Activated CD4-positive, alpha-beta memory T cell treated with anti-CD3 and anti-CD28 coated beads, Interleukin-2, amount 10 ng/mL, durations not matched to agents 7 days and 5 days (primary cell): ENCODE measurements around the gene MAPK1IP1L. TPM values are rescaled to one million over a fixed set of nuclear protein-coding genes. Genes with fewer than 3 reads are reported as not detected.
A peak's percentile ranks its signal among the peaks of the same experiment; 100 is the strongest.
"Not testable (repeated sequence)": the region's sequence is repeated elsewhere in the genome, so short reads cannot be mapped to it uniquely, and the experiment has no call there.

Source experiments
- CTCF ChIA-PET: fragments of 350-600 bp; sonication (Branson Sonifier 250); formaldehyde crosslinking; loops from one replicate; lab custom pipeline; 2021; ENCODE audit warnings: antibody characterized with exemption, inconsistent platforms; lab: Charles Lee
- POLR2A ChIA-PET: fragments of 350-600 bp; sonication (Branson Sonifier 250); formaldehyde crosslinking; loops from one replicate; lab custom pipeline; 2021; ENCODE audit warnings: antibody characterized with exemption; lab: Charles Lee
- DNase-seq: peaks from one replicate; pipeline ENCODE4 v3.0.0-alpha.2; 2020
- H3K27ac Mint-ChIP-seq: one replicate; pipeline ENCODE4 v1.8.0; 2021; ENCODE audit warnings: mild to moderate bottlenecking, mixed read lengths
- H3K27me3 Mint-ChIP-seq: one replicate; pipeline ENCODE4 v1.8.0; 2021; ENCODE audit warnings: mixed read lengths
- H3K36me3 Mint-ChIP-seq: one replicate; pipeline ENCODE4 v1.8.0; 2021; ENCODE audit warnings: low read depth, mixed read lengths
- H3K4me1 Mint-ChIP-seq: one replicate; pipeline ENCODE4 v1.8.0; 2021; ENCODE audit warnings: mixed read lengths
- H3K4me3 Mint-ChIP-seq: one replicate; pipeline ENCODE4 v1.8.0; 2021; ENCODE audit warnings: mild to moderate bottlenecking, mixed read lengths
- H3K9me3 Mint-ChIP-seq: one replicate; pipeline ENCODE4 v1.8.0; 2021; ENCODE audit warnings: mixed read lengths
- total RNA-seq, 2 experiments: library from RNA; stranded (reverse); gene quantifications; one replicate each; pipeline ENCODE4 v1.2.3, GENCODE V29; 2021

MAPK1IP1L gene
- total RNA-seq, 2 experiments from 2014 or later = 100 to 104 TPM

GRCh38 chr14:55037995-55038394 is 13.5 kb upstream of the MAPK1IP1L start:
- POLR2A ChIA-PET = interaction anchor here (2.5 to 3.4 kb wide), 2 partner anchors 11 to 14 kb away, joined by 9 to 20 read pairs; partner anchors contain the start of genes MAPK1IP1L, SOCS4 and WDHD1
- H3K27me3 Mint-ChIP-seq, H3K9me3 Mint-ChIP-seq, H3K4me3 Mint-ChIP-seq, CTCF ChIA-PET, H3K4me1 Mint-ChIP-seq, H3K27ac Mint-ChIP-seq, DNase-seq: not testable (repeated sequence)
- peaks cover 48% of the 10 kb centered on the region for H3K36me3 Mint-ChIP-seq

- DNase-seq = no peak
- ChIA-PET POLR2A (interaction anchor here (2.5 to 3.4 kb wide), 2 partner anchors 12 to 13 kb away, joined by 9 to 20 read pairs; partner anchors contain the start of genes MAPK1IP1L, SOCS4 and WDHD1), CTCF (no interaction called here)
- Mint-ChIP-seq H3K9me3 (peaks cover 4% of the 10 kb centered on the region), H3K4me3 (no peak overlapping the region), H3K27ac (no peak overlapping the region), H3K36me3 (peaks cover 55% of the 10 kb centered on the region), H3K4me1 (no peaks in the 10 kb centered on the region), H3K27me3 (no peaks in the 10 kb centered on the region)
These were observed 12.7 kb upstream of the MAPK1IP1L start for GRCh38 chr14:55038708-55039107.

DNA sequence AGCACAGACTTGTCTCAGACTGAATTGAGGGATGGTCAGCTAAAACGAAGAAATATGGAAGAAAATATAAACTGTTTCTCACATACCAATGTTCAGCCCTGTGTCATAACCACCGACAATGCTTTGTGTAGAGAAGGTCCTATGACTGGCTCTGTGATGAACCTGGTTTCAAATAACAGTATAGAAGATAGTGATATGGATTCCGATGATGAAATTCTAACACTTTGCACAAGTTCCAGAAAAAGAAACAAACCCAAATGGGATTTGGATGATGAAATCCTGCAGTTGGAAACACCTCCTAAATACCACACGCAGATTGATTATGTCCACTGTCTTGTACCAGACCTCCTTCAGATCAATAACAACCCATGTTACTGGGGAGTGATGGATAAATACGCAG is 7.9 kb upstream of the MAPK1IP1L start:
- POLR2A ChIA-PET = interaction anchor here (2.2 kb wide), 1 partner anchor 17 kb away, joined by 6 read pairs; the partner anchor contains the start of genes SOCS4 and WDHD1
- Mint-ChIP-seq H3K27ac (no peak overlapping the region), H3K36me3 (peaks cover 39% of the 10 kb centered on the region), H3K4me3 (no peak overlapping the region), H3K27me3 (no peaks in the 10 kb centered on the region), H3K9me3 (no peaks in the 10 kb centered on the region), H3K4me1 (no peaks in the 10 kb centered on the region)
- CTCF ChIA-PET = interaction anchor here (1.7 kb wide), 1 partner anchor 17 kb away, joined by 4 read pairs; the partner anchor contains the start of genes SOCS4 and WDHD1
- no peak for DNase-seq

DNA sequence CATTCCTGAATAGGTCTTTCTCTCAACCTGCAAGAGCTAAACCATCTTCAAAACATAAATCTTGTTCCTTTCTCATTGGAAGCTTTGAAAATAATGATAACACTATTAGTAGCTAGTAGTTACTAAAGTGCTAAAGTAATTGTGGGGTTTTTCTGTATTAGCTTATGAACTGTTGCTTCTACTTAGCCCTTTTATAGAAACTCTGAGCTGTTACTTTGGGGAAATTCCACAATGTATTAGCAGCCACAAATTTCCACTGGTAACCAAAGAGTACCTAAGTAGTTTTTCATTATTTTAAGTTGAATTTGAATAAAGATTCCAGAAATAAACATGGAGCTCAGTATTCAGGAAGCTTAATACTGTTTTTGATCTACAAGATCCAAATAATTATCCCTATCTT is 6.4 kb upstream of the MAPK1IP1L start:
- Mint-ChIP-seq H3K27ac (no peak overlapping the region), H3K4me3 (no peak overlapping the region), H3K4me1 (no peaks in the 10 kb centered on the region), H3K36me3 (peaks cover 24% of the 10 kb centered on the region), H3K27me3 (no peaks in the 10 kb centered on the region), H3K9me3 (no peaks in the 10 kb centered on the region)
- POLR2A ChIA-PET = interaction anchor here (1.3 to 5.5 kb wide), 2 partner anchors 10 to 18 kb away, joined by 4 to 39 read pairs; partner anchors contain the start of genes SOCS4 and WDHD1
- no peak for DNase-seq
- CTCF ChIA-PET = interaction anchor here (1.8 kb wide), 1 partner anchor 18 kb away, joined by 7 read pairs; the partner anchor contains the start of genes SOCS4 and WDHD1

GRCh38 chr14:55047301-55048053 is 4.0 kb upstream of the MAPK1IP1L start:
- H3K4me1 Mint-ChIP-seq = peaks cover 10% of the 10 kb centered on the region
- DNase-seq = no peak
- H3K9me3 Mint-ChIP-seq = no peaks in the 10 kb centered on the region

GRCh38 chr14:55048900-55049436 is 2.5 kb upstream of the MAPK1IP1L start:
- no peaks in the 10 kb centered on the region for H3K27me3 Mint-ChIP-seq
- ChIA-PET CTCF (interaction anchor here (0.6 kb wide), 1 partner anchor 41 kb away, joined by 3 read pairs; no protein-coding TSS in a partner anchor), POLR2A (interaction anchor here (5.5 kb wide), 1 partner anchor 22 kb away, joined by 39 read pairs; the partner anchor contains the start of genes SOCS4 and WDHD1)
- peaks cover 25% of the 10 kb centered on the region for H3K4me1 Mint-ChIP-seq
- H3K27ac Mint-ChIP-seq = no peak overlapping the region
- H3K9me3 Mint-ChIP-seq = no peaks in the 10 kb centered on the region
- peaks cover 26% of the 10 kb centered on the region for H3K36me3 Mint-ChIP-seq
- H3K4me3 Mint-ChIP-seq = no peak overlapping the region
- no peak for DNase-seq

More at GRCh38 chr14:55047301-55048053, 4.0 kb upstream of the MAPK1IP1L start:
- ChIA-PET POLR2A (interaction anchor here (0.6 to 5.5 kb wide), 5 partner anchors 15 to 56 kb away, joined by 3 to 39 read pairs (median 3); partner anchors contain the start of genes SOCS4 and WDHD1), CTCF (interaction anchor here (1.2 kb wide), 1 partner anchor 19 kb away, joined by 3 read pairs; no protein-coding TSS in a partner anchor)
- peaks cover 27% of the 10 kb centered on the region for H3K36me3 Mint-ChIP-seq
- no peak overlapping the region for H3K4me3 Mint-ChIP-seq
- no peak overlapping the region for H3K27ac Mint-ChIP-seq
- no peaks in the 10 kb centered on the region for H3K27me3 Mint-ChIP-seq

GRCh38 chr14:55051165-55051422 is 353 bp upstream of the MAPK1IP1L start:
- Mint-ChIP-seq H3K27me3 (no peaks in the 10 kb centered on the region), H3K4me3 (peak overlapping the region; percentile 88), H3K4me1 (peaks cover 36% of the 10 kb centered on the region), H3K9me3 (no peaks in the 10 kb centered on the region), H3K27ac (peak overlapping the region; percentile 94), H3K36me3 (peaks cover 29% of the 10 kb centered on the region)
- CTCF ChIA-PET = interaction anchor here (0.7 to 3.3 kb wide), 40 partner anchors 8 to 303 kb away, joined by 3 to 41 read pairs (median 4); partner anchors contain the start of genes DLGAP5, GCH1, LGALS3 and SOCS4
- POLR2A ChIA-PET = interaction anchor here (0.7 to 5.1 kb wide), 47 partner anchors 9 to 1070 kb away, joined by 3 to 153 read pairs (median 6); partner anchors contain the start of genes DLGAP5, GCH1, LGALS3 and SOCS4
- DNase-seq = no peak

DNA sequence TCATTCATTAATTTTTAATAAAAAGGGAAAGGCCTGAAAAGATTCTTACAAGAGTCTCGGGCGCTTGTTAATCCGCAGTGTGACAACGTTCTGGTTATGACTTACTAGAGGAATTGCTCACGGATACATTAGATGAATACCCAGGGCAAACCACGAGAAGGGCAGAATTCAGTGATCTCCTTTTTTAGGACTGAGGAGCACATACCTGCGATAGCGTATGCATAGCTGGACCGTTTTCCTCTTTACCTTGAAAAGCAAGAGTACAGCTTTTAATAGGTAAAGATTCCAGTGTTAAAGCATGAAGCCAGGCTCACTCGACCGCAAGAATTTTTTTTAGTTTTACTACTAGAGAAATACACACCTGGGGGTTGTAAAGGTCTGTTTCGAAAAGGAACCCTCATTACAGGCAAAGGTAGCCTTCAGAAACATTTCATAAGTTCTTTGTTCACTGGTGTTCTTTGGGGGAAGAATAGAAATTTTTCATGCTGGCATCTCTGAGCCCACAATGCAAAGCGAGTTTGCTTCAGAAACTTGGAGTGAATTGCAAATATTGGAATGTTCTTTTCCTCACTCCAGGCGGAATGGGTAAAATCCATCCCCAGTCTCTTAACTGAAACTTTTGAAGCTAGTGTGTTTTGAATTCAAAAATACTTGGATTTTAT is 953 bp downstream of the MAPK1IP1L start:
- CTCF ChIA-PET = interaction anchor here (1.0 to 3.3 kb wide), 19 partner anchors 13 to 218 kb away, joined by 3 to 41 read pairs (median 7); partner anchors contain the start of genes DLGAP5, SOCS4 and WDHD1
- no peak for DNase-seq

DNA sequence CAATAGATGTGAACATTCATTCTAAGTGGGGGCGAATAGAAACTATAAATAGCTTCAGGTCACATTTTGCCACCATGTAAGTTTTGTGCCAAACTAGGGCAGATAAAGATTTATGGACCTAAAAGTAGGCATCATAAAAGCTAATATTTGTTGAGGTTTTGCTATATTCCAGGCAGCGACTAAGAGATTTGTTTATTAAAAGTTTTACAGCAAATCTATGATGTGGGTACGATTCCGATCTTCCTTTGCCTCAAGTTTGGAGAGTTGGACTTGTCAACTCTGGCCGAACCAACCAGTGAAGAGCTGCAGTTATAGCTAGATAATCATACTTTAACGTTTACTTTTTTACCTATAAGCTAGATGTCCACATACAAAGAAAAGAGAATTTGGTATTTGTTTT is 1.6 kb downstream of the MAPK1IP1L start:
- DNase-seq = no peak
- ChIA-PET CTCF (interaction anchor here (1.0 to 3.3 kb wide), 4 partner anchors 18 to 106 kb away, joined by 3 to 41 read pairs (median 30); partner anchors contain the start of genes SOCS4 and WDHD1), POLR2A (interaction anchor here (0.6 to 5.1 kb wide), 14 partner anchors 8 to 262 kb away, joined by 3 to 153 read pairs (median 8); partner anchors contain the start of genes FBXO34, GCH1, SOCS4 and WDHD1)

More for the DNA sequence above, 953 bp downstream of the MAPK1IP1L start:
- POLR2A ChIA-PET = interaction anchor here (0.6 to 5.1 kb wide), 40 partner anchors 9 to 363 kb away, joined by 3 to 153 read pairs (median 7); partner anchors contain the start of genes DLGAP5, FBXO34, GCH1 and LGALS3
- Mint-ChIP-seq H3K4me3 (peak overlapping the region; percentile 88), H3K36me3 (peaks cover 34% of the 10 kb centered on the region), H3K27ac (peak overlapping the region; percentile 94), H3K9me3 (no peaks in the 10 kb centered on the region), H3K27me3 (no peaks in the 10 kb centered on the region), H3K4me1 (peaks cover 39% of the 10 kb centered on the region)

GRCh38 chr14:55053500-55053899 is 2.1 kb downstream of the MAPK1IP1L start:
- ChIA-PET CTCF (interaction anchor here (1.0 to 2.9 kb wide), 2 partner anchors 50 to 106 kb away, joined by 3 to 31 read pairs; no protein-coding TSS in a partner anchor), POLR2A (interaction anchor here (0.7 to 5.1 kb wide), 9 partner anchors 8 to 218 kb away, joined by 3 to 153 read pairs (median 7); partner anchors contain the start of genes FBXO34, GCH1, SOCS4 and WDHD1)
- H3K27me3 Mint-ChIP-seq = no peaks in the 10 kb centered on the region
- no peak for DNase-seq
- no peaks in the 10 kb centered on the region for H3K9me3 Mint-ChIP-seq
- peak overlapping the region; percentile 88 for H3K4me3 Mint-ChIP-seq
- peaks cover 42% of the 10 kb centered on the region for H3K4me1 Mint-ChIP-seq
- H3K27ac Mint-ChIP-seq = peak overlapping the region; percentile 36
- H3K36me3 Mint-ChIP-seq = peaks cover 43% of the 10 kb centered on the region

More for the DNA sequence above, 1.6 kb downstream of the MAPK1IP1L start:
- H3K27ac Mint-ChIP-seq = peak overlapping the region; percentile 94
- H3K36me3 Mint-ChIP-seq = peaks cover 38% of the 10 kb centered on the region
- H3K4me1 Mint-ChIP-seq = peaks cover 39% of the 10 kb centered on the region
- H3K27me3 Mint-ChIP-seq = no peaks in the 10 kb centered on the region
- H3K9me3 Mint-ChIP-seq = no peaks in the 10 kb centered on the region
- H3K4me3 Mint-ChIP-seq = peak overlapping the region; percentile 88

- POLR2A ChIA-PET = interaction anchor here (1.9 to 5.1 kb wide), 2 partner anchors 17 to 26 kb away, joined by 7 to 153 read pairs; partner anchors contain the start of genes SOCS4 and WDHD1
- H3K4me3 Mint-ChIP-seq = no peak overlapping the region
These were observed 2.7 kb downstream of the MAPK1IP1L start for GRCh38 chr14:55054098-55054497.

More at GRCh38 chr14:55054098-55054497, 2.7 kb downstream of the MAPK1IP1L start:
- no peak for DNase-seq
- peaks cover 45% of the 10 kb centered on the region for H3K36me3 Mint-ChIP-seq
- CTCF ChIA-PET = interaction anchor here (2.1 kb wide), 1 partner anchor 18 kb away, joined by 4 read pairs; no protein-coding TSS in a partner anchor
- no peak overlapping the region for H3K27ac Mint-ChIP-seq
- peaks cover 42% of the 10 kb centered on the region for H3K4me1 Mint-ChIP-seq
- H3K9me3 Mint-ChIP-seq = no peaks in the 10 kb centered on the region
- no peaks in the 10 kb centered on the region for H3K27me3 Mint-ChIP-seq
